ENCODE measurements around the gene SLC8A1.

Gene SLC8A1

GRCh38 chr2:40287195-40287594 lies 164.7 kb downstream of the SLC8A1 start:
- TF ChIP-seq SPI1 (IDR thresholded peaks at IDR 0.05; ENCODE audit: borderline replicate concordance, low read depth) = no peak
- TF ChIP-seq, protein P1, sequence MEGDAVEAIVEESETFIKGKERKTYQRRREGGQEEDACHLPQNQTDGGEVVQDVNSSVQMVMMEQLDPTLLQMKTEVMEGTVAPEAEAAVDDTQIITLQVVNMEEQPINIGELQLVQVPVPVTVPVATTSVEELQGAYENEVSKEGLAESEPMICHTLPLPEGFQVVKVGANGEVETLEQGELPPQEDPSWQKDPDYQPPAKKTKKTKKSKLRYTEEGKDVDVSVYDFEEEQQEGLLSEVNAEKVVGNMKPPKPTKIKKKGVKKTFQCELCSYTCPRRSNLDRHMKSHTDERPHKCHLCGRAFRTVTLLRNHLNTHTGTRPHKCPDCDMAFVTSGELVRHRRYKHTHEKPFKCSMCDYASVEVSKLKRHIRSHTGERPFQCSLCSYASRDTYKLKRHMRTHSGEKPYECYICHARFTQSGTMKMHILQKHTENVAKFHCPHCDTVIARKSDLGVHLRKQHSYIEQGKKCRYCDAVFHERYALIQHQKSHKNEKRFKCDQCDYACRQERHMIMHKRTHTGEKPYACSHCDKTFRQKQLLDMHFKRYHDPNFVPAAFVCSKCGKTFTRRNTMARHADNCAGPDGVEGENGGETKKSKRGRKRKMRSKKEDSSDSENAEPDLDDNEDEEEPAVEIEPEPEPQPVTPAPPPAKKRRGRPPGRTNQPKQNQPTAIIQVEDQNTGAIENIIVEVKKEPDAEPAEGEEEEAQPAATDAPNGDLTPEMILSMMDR (IDR thresholded peaks at IDR 0.05; ENCODE audit: insufficient read depth, low read length) = no peak
- no peak for TF ChIP-seq GABPA (IDR thresholded peaks at IDR 0.05; ENCODE audit: low read depth)
- TF ChIP-seq POLR2AphosphoS5 (IDR thresholded peaks at IDR 0.05; ENCODE audit: low read depth) = no peak
- no peak for TF ChIP-seq REST (IDR thresholded peaks at IDR 0.05; ENCODE audit: insufficient replicate concordance, low read depth)
- DNase-seq (ENCODE audit: low read depth in 1 of 2, low spot score in 1 of 2) = no peak
- no peaks in the 10 kb centered on the region for H3K27me3 ChIP-seq (ENCODE audit: insufficient read depth, poor library complexity, severe bottlenecking)
- H3K27ac ChIP-seq (replicated peaks) = no peak overlapping the region
- H3K4me3 ChIP-seq (replicated peaks; ENCODE audit: insufficient read depth, low read length) = no peak overlapping the region

DNA sequence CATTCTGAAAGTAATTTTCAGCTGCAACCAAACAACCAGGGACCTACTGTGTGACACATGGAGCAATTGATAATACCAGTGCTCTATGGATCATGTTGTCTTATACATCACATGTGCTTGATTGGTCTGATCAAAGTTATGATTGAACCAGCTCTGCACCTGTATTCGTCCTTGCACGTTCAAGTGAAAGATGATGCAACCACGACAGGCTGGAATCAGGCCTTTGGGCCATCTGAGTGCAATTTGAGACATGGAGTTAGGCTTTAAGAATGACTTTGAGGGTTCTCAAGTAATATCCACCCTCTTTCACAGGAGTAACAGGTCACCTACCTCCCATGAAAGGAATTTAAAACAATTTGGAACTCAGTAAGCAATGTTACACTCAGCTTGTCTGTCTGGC lies 165.2 kb downstream of the SLC8A1 start:
- no peak overlapping the region for H3K27ac ChIP-seq (replicated peaks)
- no peak overlapping the region for H3K4me3 ChIP-seq (replicated peaks; ENCODE audit: insufficient read depth, low read length)
- DNase-seq (ENCODE audit: low read depth in 1 of 2, low spot score in 1 of 2) = no peak
- TF ChIP-seq GABPA (IDR thresholded peaks at IDR 0.05; ENCODE audit: low read depth) (no peak), REST (IDR thresholded peaks at IDR 0.05; ENCODE audit: insufficient replicate concordance, low read depth) (no peak), POLR2AphosphoS5 (IDR thresholded peaks at IDR 0.05; ENCODE audit: low read depth) (no peak), SPI1 (IDR thresholded peaks at IDR 0.05; ENCODE audit: borderline replicate concordance, low read depth) (no peak)
- TF ChIP-seq, protein P1 (IDR thresholded peaks at IDR 0.05; ENCODE audit: insufficient read depth, low read length) = no peak
- H3K27me3 ChIP-seq (ENCODE audit: insufficient read depth, poor library complexity, severe bottlenecking) = no peaks in the 10 kb centered on the region

DNA sequence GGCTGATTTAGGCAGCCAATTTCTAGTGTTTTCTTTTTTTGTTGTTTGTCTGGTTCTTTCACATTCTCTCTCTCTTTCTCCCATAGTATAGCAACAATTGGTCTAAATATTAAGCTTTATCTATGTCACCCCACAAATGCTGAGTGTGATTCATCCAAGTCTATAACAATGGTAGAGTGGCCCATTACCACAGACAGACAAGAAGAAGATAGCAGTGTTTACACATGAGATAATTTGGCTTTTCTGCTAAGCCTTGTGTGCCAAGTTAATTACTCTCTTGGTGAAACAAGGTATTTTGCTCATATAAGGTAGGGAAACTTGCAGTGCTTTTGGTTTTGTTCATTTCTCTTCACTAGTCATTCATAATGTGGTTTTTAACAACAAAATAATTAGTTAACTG lies 166.5 kb downstream of the SLC8A1 start:
- Histone ChIP-seq H3K4me3 (replicated peaks; ENCODE audit: insufficient read depth, low read length) (no peak overlapping the region), H3K27ac (replicated peaks) (no peak overlapping the region), H3K27me3 (ENCODE audit: insufficient read depth, poor library complexity, severe bottlenecking) (no peaks in the 10 kb centered on the region)
- TF ChIP-seq, protein P1 (IDR thresholded peaks at IDR 0.05; ENCODE audit: insufficient read depth, low read length) = no peak
- no peak for TF ChIP-seq REST (IDR thresholded peaks at IDR 0.05; ENCODE audit: insufficient replicate concordance, low read depth)
- TF ChIP-seq POLR2AphosphoS5 (IDR thresholded peaks at IDR 0.05; ENCODE audit: low read depth) = no peak
- no peak for TF ChIP-seq GABPA (IDR thresholded peaks at IDR 0.05; ENCODE audit: low read depth)
- no peak for TF ChIP-seq SPI1 (IDR thresholded peaks at IDR 0.05; ENCODE audit: borderline replicate concordance, low read depth)
- no peak for DNase-seq (ENCODE audit: low read depth in 1 of 2, low spot score in 1 of 2)

Measured in HL-60 (cell line).